SKM-1 (cell line): ENCODE data around the gene RAB3D.
A peak's percentile ranks its signal among the peaks of the same experiment; 100 is the strongest.
"Not testable (repeated sequence)": the region's sequence is repeated elsewhere in the genome, so short reads cannot be mapped to it uniquely, and the experiment has no call there.

Source experiments
- DNase-seq: peaks from one replicate; lab custom pipeline; 2025; ENCODE audit not compliant: unreplicated experiment; lab: John Stamatoyannopoulos, UW

RAB3D gene

GRCh38 chr19:11338569-11339253, 746 bp downstream of the RAB3D start:
- DNase-seq, result no peak

- DNase-seq, result no peak
These were observed 1.3 kb downstream of the RAB3D start for GRCh38 chr19:11338121-11338520.

- no peak for DNase-seq
These were observed 2.4 kb downstream of the RAB3D start for GRCh38 chr19:11337080-11337479.

GRCh38 chr19:11335449-11336146, 3.9 kb downstream of the RAB3D start:
- DNase-seq, result no peak

GRCh38 chr19:11333838-11334237, 5.6 kb downstream of the RAB3D start:
- not testable (repeated sequence) for DNase-seq

GRCh38 chr19:11332822-11333221, 6.6 kb downstream of the RAB3D start:
- DNase-seq, result no peak

GRCh38 chr19:11331502-11331901, 8.0 kb downstream of the RAB3D start:
- DNase-seq, result no peak

- DNase-seq, result no peak
These were observed 9.3 kb downstream of the RAB3D start for GRCh38 chr19:11330127-11330526.

- no peak for DNase-seq
These were observed 13.9 kb downstream of the RAB3D start for GRCh38 chr19:11325544-11325943.

GRCh38 chr19:11324748-11325389, 14.6 kb downstream of the RAB3D start:
- no peak for DNase-seq

GRCh38 chr19:11324079-11324661, 15.3 kb downstream of the RAB3D start:
- peak; percentile 100 for DNase-seq

- no peak for DNase-seq
These were observed 15.8 kb downstream of the RAB3D start for GRCh38 chr19:11323601-11324078.

GRCh38 chr19:11322269-11323024, 17.0 kb downstream of the RAB3D start:
- no peak for DNase-seq

GRCh38 chr19:11321191-11322126, 18.0 kb downstream of the RAB3D start:
- DNase-seq, result no peak

GRCh38 chr19:11320278-11320995, 19.0 kb downstream of the RAB3D start:
- peak; percentile 47 for DNase-seq

- DNase-seq, result no peak
These were observed 33.1 kb downstream of the RAB3D start for GRCh38 chr19:11306337-11306736.

- DNase-seq, result no peak
These were observed 34.5 kb downstream of the RAB3D start for GRCh38 chr19:11304936-11305335.

- DNase-seq, result no peak
These were observed 38.7 kb downstream of the RAB3D start for GRCh38 chr19:11300811-11301120.
